NCI-H187 (cell line): ENCODE data around the gene RAD18.

Experiments
- DNase-seq, 2 experiments: peaks; one replicate each; lab custom pipeline; 2025; lab: John Stamatoyannopoulos, UW

RAD18 gene

GRCh38 chr3:8864402-8865350, 98.6 kb downstream of the RAD18 start:
- DNase-seq = no peak

- DNase-seq = no peak
Observed at GRCh38 chr3:8863891-8864290, 99.4 kb downstream of the RAD18 start.

- DNase-seq = no peak
Observed at GRCh38 chr3:8857720-8858367, 105.4 kb downstream of the RAD18 start.

GRCh38 chr3:8856721-8857120, 106.6 kb downstream of the RAD18 start:
- DNase-seq = no peak

GRCh38 chr3:8856071-8856470, 107.2 kb downstream of the RAD18 start:
- DNase-seq = no peak

- DNase-seq = no peak
Observed at GRCh38 chr3:8854656-8855055, 108.6 kb downstream of the RAD18 start.

GRCh38 chr3:8853081-8853480, 110.2 kb downstream of the RAD18 start:
- no peak for DNase-seq

GRCh38 chr3:8852511-8852910, 110.8 kb downstream of the RAD18 start:
- no peak for DNase-seq

GRCh38 chr3:8851703-8852102, 111.6 kb downstream of the RAD18 start:
- no peak for DNase-seq

- DNase-seq = no peak
Observed at GRCh38 chr3:8848696-8849131, 114.6 kb downstream of the RAD18 start.

- DNase-seq = no peak
Observed at GRCh38 chr3:8847317-8847716, 116.0 kb downstream of the RAD18 start.

GRCh38 chr3:8846176-8846575, 117.1 kb downstream of the RAD18 start:
- DNase-seq = no peak

- no peak for DNase-seq
Observed at GRCh38 chr3:8845641-8846040, 117.6 kb downstream of the RAD18 start.

- DNase-seq = no peak
Observed at GRCh38 chr3:8843347-8843746, 119.9 kb downstream of the RAD18 start.

- DNase-seq = no peak
Observed at GRCh38 chr3:8842293-8842692, 121.0 kb downstream of the RAD18 start.

GRCh38 chr3:8841472-8841871, 121.8 kb downstream of the RAD18 start:
- DNase-seq = no peak

- no peak for DNase-seq
Observed at GRCh38 chr3:8840556-8840955, 122.7 kb downstream of the RAD18 start.

GRCh38 chr3:8839607-8840325, 123.5 kb downstream of the RAD18 start:
- DNase-seq = no peak

- DNase-seq = no peak
Observed at GRCh38 chr3:8838765-8839423, 124.4 kb downstream of the RAD18 start.

- no peak for DNase-seq
Observed at GRCh38 chr3:8838234-8838633, 125.0 kb downstream of the RAD18 start.

- no peak for DNase-seq
Observed at GRCh38 chr3:8837162-8837561, 126.1 kb downstream of the RAD18 start.

- no peak for DNase-seq
Observed at GRCh38 chr3:8836096-8836495, 127.2 kb downstream of the RAD18 start.
